A673 (cell line): ENCODE measurements around the gene NPC2. TPM values are rescaled to one million over a fixed set of nuclear protein-coding genes. Genes with fewer than 3 reads are reported as not detected.

Experiments used
- BruUV-seq: library from RNA; stranded (reverse); fragments of 400-500 nt; replicated peaks from 2 replicates; lab custom pipeline; 2021; lab: Mats Ljungman, UMichigan
- CTCF ChIA-PET: fragments of 300-600 bp; sonication (Branson Sonifier 250); formaldehyde crosslinking; loops from one replicate; lab custom pipeline; 2022; ENCODE audit warnings: antibody characterized with exemption; lab: Charles Lee
- POLR2A ChIA-PET: fragments of 300-600 bp; sonication (Branson Sonifier 250); formaldehyde crosslinking; loops from one replicate; lab custom pipeline; 2022; ENCODE audit warnings: antibody characterized with exemption; ENCODE audit not compliant: low non-redundant PET; lab: Charles Lee
- DNase-seq: peaks from one replicate; pipeline ENCODE4 v3.0.0-alpha.2; 2015; ENCODE audit warnings: low spot score
- H3K27ac ChIP-seq: fragments of 200-600 bp; sonication (generic); 2 replicates; pipeline ENCODE4 v1.5.1; 2016; ENCODE audit warnings: mixed run types, low read depth, mild to moderate bottlenecking, mixed read lengths, antibody characterized with exemption, low read length; ENCODE audit not compliant: poor library complexity, severe bottlenecking
- H3K27me3 ChIP-seq: fragments of 200-600 bp; sonication (generic); replicated peaks from 2 replicates; pipeline ENCODE4 v1.6.1; 2017; ENCODE audit warnings: mixed run types, low read depth, mild to moderate bottlenecking, mixed read lengths, antibody characterized with exemption, low read length; ENCODE audit not compliant: insufficient read depth, poor library complexity
- H3K36me3 ChIP-seq: fragments of 200-600 bp; sonication (generic); 2 replicates; pipeline ENCODE4 v1.6.1; 2016; ENCODE audit warnings: mixed run types, mild to moderate bottlenecking, mixed read lengths, antibody characterized with exemption, low read length; ENCODE audit not compliant: insufficient read depth, poor library complexity, severe bottlenecking
- H3K4me1 ChIP-seq: fragments of 200-600 bp; sonication (generic); 2 replicates; pipeline ENCODE4 v1.6.1; 2017; ENCODE audit warnings: mixed run types, mild to moderate bottlenecking, mixed read lengths, antibody characterized with exemption, low read length; ENCODE audit not compliant: insufficient read depth, poor library complexity, severe bottlenecking
- H3K4me3 ChIP-seq: fragments of 200-600 bp; sonication (generic); 2 replicates; pipeline ENCODE4 v1.5.1; 2016; ENCODE audit warnings: low read depth, mixed run types, mild to moderate bottlenecking, mixed read lengths, low read length; ENCODE audit not compliant: poor library complexity, severe bottlenecking
- H3K9me3 ChIP-seq: fragments of 200-600 bp; sonication (generic); 2 replicates; pipeline ENCODE4 v1.6.1; 2016; ENCODE audit warnings: mixed run types, low read depth, mild to moderate bottlenecking, mixed read lengths, antibody characterized with exemption, low read length; ENCODE audit not compliant: poor library complexity, severe bottlenecking
- CTCF ChIP-seq: fragments of 300-800, 200-600 bp; sonication (generic); conservative IDR thresholded peaks from 2 replicates; pipeline ENCODE4 v1.5.1; 2017; ENCODE audit warnings: low read depth, mild to moderate bottlenecking, antibody characterized with exemption, low read length, moderate library complexity, mixed read lengths
- EZH2 ChIP-seq: fragments of 200-600 bp; sonication (generic); IDR thresholded peaks from 2 replicates; pipeline ENCODE4 v1.6.1; 2017; ENCODE audit warnings: borderline replicate concordance, low read depth, mild to moderate bottlenecking, mixed read lengths, antibody characterized with exemption, low read length; ENCODE audit not compliant: poor library complexity, severe bottlenecking
- intact Hi-C: fragments of 100-400 bp; cut with micrococcal nuclease; formaldehyde crosslinking; loops from one replicate; pipeline ENCODE4 v1.10.0; 2022; ENCODE audit not compliant: unreplicated experiment
- total RNA-seq: library from RNA; stranded (reverse); gene quantifications from 2 replicates; pipeline ENCODE4 v1.2.3, GENCODE V29; 2021

The NPC2 gene
- total RNA-seq, 1 experiment from 2014 or later: 68.8 TPM

- intact Hi-C loops: no loop called here
- POLR2A ChIA-PET: no interaction called here
- no TSS peak for BruUV-seq
These were observed 29.4 kb downstream of the NPC2 start for GRCh38 chr14:74463697-74464096.

GRCh38 chr14:74462993-74463392, 30.1 kb downstream of the NPC2 start:
- intact Hi-C loops: no loop called here
- H3K4me3 ChIP-seq: no peak overlapping the region
- ChIA-PET CTCF (no interaction called here), POLR2A (no interaction called here)
- no TSS peak for BruUV-seq
- no peak overlapping the region for H3K27ac ChIP-seq
- no peak for DNase-seq
- H3K36me3 ChIP-seq: no peaks in the 10 kb centered on the region
- TF ChIP-seq EZH2: no peak
- TF ChIP-seq CTCF: no peak
- H3K4me1 ChIP-seq: no peaks in the 10 kb centered on the region
- peaks cover 5% of the 10 kb centered on the region for H3K27me3 ChIP-seq
- H3K9me3 ChIP-seq: no peaks in the 10 kb centered on the region

More at GRCh38 chr14:74463697-74464096, 29.4 kb downstream of the NPC2 start:
- Histone ChIP-seq H3K36me3 (no peaks in the 10 kb centered on the region), H3K9me3 (no peaks in the 10 kb centered on the region), H3K4me1 (no peaks in the 10 kb centered on the region), H3K27me3 (peaks cover 5% of the 10 kb centered on the region), H3K4me3 (no peak overlapping the region), H3K27ac (no peak overlapping the region)
- TF ChIP-seq EZH2 (no peak), CTCF (no peak)
- DNase-seq: no peak
- CTCF ChIA-PET: no interaction called here

- H3K9me3 ChIP-seq: no peaks in the 10 kb centered on the region
- DNase-seq: no peak
- H3K36me3 ChIP-seq: no peaks in the 10 kb centered on the region
- no peak overlapping the region for H3K27ac ChIP-seq
- no peaks in the 10 kb centered on the region for H3K4me1 ChIP-seq
- intact Hi-C loops: no loop called here
- POLR2A ChIA-PET: no interaction called here
- no peak overlapping the region for H3K4me3 ChIP-seq
- no peaks in the 10 kb centered on the region for H3K27me3 ChIP-seq
- CTCF ChIA-PET: no interaction called here
- no peak for TF ChIP-seq EZH2
- no peak for TF ChIP-seq CTCF
- no TSS peak for BruUV-seq
These were observed 33.1 kb downstream of the NPC2 start for GRCh38 chr14:74459976-74460375.
